ENCODE data around the gene SPRR5.

Gene SPRR5

DNA sequence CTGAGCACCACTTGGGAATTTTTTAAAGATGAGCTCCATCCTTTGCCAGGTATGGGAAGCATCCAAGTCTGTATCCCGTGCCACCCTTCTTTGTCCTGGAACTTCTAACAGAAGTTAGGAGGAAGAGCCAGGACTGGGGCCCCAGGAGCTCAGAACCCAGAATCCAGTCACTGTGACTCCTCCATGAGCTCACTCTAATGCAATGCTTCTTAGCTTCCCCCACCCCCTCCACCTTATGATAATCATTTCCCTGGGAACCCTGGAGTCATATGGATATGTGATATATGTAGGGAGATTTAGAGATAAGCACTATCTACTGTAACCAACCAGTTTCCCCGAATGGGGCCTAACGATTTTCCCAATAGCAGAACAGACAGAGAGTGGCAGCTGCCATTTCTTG, 758 bp upstream of the SPRR5 start:
- no peak for DNase-seq (ENCODE audit: low read depth)

DNA sequence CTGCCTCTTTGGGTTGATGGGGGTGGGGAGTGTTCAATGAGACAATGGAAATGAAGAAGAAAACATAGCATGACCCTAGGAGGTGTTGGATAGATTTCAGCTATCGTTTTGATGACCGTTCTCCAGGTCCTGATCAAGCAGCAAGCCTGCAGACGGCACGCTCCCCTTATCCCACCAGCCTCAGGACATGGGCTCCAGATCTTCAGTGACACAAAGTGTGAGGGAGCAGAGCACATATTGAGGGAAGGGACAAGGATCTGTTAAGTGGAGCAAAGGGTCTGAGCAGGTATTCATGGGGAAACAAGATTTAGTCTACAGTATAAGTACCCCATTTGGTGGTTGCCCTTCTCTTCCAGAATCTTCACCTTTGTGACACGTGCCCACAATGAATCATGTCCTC, 4.7 kb downstream of the SPRR5 start:
- DNase-seq (ENCODE audit: low read depth): no peak

DNA sequence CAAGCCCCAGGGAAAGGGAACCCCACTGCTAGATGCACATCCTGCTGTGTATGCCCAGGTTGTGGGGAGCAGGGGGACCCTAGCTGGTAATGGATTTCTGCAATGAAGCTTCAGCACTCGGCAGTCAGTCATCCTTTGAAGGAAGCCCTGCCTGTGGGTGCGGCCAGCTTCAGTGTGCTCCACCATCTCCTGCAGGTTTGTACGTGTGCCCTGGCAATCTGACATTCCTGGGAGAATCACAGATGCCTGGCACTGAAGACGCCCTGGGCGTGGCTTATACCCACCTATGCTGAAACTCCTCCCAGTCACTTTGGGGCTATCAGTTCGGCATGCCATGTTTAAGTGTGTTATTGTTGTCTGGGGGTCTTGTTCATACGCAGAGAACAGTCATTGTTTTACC, 6.8 kb downstream of the SPRR5 start:
- DNase-seq (ENCODE audit: low read depth): no peak

DNA sequence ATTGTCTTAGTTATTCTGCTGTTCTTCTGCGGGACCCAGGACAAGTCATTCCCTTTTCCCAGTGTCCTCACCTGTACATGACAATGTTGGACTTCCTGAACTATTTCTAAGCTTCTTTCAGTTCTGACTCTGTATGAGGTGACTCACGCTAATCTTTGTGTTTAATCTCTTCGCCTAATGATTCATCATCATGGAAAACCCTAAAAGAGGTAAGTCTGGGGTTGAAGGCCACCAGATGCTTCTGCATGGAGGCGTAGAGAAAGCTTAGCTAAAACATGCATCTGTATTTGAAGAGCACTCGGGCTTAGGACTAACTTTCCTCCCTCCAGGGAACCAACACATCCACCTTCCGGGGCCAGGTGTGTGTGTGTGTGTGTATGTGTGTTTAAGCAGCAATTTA, 7.4 kb downstream of the SPRR5 start:
- no peak for DNase-seq (ENCODE audit: low read depth)

DNA sequence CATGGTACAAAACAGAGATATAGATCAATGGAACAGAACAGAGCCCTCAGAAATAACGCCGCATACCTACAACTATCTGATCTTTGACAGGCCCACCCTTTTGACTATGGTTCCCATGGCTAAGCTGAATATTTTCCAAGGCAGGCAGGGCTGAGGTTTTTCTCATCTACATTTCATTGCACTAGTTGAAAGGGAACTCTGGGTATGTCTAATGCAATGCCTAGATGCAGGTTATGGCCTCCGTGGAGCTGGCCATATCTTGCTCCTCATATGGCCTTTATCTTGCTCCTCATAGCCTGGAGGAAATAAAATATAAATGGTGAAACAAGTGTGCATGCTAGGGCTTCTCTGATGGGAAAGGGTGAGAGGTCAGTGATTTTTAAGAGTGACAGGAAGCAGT, 10.6 kb downstream of the SPRR5 start:
- DNase-seq (ENCODE audit: low read depth): no peak

DNA sequence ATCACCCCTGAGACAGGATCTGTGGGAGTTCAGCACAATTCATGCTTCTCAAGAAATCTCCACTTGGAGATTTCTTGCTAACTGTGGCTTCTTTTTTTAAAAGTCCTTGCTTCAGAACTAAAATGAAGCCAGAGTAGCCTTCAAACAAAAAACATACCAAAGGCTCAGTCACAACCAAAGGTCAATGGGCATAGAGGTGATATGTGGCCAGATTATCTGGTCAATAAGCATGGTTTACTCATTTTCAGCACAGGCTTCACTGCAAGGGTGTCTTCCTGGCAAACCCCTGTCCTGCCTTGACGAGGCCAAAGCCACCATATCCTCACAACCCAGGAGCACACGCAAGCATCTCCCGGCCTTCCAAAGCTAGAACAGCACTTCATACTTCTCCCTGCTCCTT, 12.3 kb downstream of the SPRR5 start:
- DNase-seq (ENCODE audit: low read depth): no peak

DNA sequence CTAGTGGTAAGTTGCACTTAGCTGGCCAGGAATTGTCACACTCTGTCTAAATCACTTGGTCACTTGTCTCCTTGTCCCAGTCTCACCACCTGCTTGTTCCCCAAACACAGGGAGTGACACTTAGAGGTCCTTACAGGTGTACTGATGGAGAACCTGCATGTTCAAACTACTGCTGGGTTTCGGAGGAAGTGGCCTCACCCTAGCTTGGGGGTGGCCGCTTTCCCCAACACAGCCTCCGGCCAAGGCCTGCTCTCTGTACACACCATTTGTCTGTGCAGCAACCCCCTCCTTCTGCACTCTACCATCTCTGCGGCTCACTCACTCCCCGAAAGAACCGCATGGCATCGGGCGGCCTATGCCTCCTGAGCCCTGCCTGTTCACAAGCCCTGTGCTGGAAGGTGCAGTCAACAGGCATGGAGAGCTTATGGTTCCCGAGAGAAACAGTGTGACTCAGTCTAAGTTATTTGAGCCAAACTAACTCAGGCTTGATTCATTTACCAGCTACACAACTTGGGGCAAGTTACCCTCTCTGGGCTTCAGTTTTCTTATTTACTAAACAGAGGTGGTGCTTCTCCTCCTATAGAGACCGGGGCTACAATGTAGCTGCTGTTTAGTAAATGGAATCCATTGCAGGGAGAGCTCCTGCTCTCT, 12.9 kb downstream of the SPRR5 start:
- no peak for DNase-seq (ENCODE audit: low read depth)

DNA sequence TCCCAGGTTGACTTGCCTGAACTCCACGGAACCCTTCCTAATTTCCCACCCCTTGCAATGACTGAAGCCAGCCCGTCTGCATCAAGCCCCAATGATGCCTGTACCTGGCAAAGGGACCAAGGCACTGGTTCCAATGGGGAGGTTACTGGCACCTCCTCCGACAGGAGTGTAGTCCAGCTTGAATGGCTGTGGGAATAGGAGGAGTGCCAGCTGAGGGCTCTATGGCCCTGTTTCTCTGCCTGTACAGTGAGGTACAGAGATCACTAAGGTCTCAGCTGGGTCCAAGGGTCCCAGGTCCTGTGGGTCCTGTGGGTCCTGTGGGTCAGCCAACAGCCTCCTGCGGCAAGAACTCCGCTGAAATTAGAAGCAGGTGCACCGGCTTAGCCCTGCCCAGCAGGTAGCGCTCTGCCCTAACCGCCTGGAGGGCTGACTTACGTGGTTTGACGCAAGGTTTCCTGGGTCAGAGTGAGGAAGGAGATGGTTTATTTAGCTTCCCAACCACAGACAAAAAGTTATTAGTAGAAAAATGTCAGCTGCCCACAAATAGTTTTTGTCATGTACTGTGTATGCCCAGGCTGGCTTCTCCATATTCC, 13.5 kb downstream of the SPRR5 start:
- DNase-seq (ENCODE audit: low read depth): no peak

DNA sequence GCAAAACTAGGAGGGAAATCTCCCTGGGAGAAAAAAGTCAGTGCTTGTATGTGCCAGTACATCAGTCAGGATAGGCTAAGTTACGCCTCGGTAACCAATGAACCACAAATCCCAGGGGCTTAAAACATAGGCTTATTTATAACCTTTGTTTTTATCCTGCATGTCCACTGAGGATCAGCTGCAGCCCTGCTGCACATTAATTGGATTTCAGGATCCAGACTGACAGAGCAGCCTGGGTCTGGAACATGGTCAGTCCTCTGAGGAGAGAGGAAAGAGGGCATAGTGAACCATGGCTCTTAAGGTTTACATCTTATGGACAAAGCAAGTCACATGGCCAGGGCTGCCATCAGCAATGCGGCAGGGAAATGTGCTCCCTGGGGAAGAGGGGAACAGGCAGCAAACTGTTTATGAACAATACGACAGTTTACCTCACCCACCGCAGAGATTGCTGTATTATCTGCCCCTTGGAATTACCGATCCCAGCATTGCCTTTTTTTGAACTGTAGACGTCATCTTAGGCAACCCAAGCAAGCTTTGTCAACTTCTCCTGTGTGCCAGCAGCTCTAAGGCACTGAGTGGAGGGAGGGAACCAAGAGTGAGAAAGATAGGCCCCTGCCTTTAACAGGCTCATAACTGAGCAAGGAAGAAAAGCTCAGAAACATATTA, 14.4 kb downstream of the SPRR5 start:
- DNase-seq (ENCODE audit: low read depth): no peak

DNA sequence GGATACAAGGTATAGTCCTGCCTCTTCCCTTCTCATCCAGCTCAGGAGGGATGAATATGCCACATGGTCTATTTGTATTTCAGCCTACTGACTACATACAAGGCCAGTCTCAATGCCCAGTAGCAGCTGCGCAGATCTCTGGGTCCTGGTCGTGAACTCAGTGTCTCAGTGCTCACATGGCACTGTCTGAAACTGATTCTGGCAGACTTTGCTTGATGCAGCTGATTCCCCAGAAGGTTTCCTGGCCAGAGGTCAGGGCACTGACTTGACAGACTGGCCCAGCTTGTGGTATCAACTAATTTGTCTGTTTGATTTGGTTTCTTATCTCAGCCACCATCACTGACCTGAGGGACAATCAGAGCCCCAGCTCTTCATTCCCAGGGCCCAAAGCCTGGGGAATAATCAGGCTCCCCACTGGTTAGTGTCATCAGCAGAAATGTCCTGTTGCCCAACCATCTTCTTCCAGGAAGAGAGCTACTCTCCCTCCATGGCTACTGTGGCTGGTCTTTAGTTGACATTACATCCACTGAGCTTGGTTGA, 15.9 kb downstream of the SPRR5 start:
- DNase-seq (ENCODE audit: low read depth): no peak

DNA sequence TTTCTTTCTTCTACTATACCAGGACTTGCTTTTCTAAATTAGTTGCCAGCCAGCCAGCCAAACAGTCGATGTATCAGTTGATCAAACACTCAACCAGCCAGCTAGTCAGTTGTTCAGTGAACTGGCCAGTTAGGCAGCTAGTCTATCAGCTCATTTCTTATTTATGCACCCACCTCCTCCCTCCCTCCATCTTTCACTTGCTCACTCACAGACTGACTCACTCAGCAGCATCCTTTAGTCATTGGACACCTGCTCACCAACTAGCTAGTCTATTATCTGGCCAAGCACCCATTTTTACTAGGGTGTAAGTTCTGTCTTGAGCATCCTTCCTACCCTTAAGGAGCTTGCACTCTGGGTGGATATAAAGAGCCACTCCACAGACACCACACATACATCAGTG, 17.5 kb downstream of the SPRR5 start:
- DNase-seq (ENCODE audit: low read depth): no peak

DNA sequence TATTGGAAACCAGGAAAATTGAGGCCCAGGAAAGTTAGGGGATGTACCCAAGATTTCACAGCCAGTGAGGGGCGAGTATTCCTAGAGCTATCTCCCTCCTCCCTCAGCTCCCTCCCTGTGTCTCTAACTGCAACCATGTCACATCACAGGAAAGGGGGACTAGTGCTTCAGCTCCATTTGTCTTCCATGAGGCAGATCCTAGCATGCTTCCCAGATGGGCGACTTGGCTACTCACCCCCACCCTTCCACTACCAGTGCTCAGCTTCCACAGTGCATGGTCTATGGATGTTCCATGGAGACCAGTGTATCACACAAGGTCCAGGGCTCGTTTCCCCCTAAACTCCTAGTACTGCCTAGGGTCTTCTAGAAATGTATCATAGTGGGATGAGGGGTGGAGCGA, 18.8 kb downstream of the SPRR5 start:
- no peak for DNase-seq (ENCODE audit: low read depth)

DNA sequence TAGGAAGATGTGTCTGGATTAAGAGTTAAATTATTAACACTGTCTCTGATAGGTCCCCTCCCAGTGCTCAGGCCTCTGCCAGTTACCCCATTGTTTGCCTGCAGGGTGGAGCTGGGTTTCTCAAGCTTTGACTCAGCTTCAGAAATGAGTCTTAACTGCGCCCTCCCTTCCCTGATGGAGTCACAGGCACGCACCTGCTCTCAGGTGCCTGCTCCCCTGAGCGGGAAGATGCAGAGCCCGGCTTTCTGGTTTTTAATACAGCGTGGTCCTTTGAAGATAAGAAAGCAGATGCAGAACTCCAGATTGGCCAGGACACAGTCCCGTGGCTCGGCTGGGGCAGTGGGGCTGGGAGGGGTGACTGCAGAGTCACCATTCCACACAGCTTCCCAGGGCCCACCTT, 20.2 kb downstream of the SPRR5 start:
- no peak for DNase-seq (ENCODE audit: low read depth)

DNA sequence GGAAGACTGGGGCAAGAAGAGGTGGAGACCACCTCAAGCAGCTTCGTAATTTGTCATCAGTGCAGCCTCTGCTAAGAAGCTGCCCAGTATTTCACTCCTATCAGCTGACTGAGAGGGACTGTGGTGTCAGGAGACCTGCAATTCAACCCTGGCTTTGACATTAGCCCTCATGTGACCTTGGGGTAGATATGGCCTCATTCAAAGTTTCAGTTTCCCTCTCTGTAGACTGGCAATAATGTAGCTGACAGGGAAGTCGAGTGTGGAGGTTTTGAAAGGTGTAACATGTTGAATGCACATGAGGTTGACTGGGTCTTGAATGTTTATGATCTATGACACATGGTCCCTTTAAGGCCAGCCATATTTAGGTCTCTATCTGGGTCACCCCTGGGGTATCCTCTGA, 21.2 kb downstream of the SPRR5 start:
- DNase-seq (ENCODE audit: low read depth): no peak

DNA sequence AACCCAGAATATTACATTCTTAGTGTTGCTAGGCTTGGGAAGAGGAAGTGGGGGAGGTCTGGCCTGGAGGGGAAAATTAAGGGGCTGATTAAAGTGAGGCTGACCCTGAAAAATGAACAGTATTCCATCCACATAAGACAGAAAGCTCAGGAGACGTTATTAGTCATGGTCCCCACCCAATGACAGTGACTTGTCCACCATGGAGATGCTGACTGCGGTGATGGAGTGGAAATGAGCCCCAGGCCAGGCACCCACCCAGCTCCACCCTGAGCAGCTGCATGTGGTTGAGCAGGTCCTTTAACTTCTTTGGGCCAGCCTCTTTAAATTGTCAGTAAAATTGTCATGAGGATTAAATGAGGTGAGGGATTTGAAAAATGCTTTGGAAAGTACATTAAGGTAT, 22.0 kb downstream of the SPRR5 start:
- DNase-seq (ENCODE audit: low read depth): no peak

DNA sequence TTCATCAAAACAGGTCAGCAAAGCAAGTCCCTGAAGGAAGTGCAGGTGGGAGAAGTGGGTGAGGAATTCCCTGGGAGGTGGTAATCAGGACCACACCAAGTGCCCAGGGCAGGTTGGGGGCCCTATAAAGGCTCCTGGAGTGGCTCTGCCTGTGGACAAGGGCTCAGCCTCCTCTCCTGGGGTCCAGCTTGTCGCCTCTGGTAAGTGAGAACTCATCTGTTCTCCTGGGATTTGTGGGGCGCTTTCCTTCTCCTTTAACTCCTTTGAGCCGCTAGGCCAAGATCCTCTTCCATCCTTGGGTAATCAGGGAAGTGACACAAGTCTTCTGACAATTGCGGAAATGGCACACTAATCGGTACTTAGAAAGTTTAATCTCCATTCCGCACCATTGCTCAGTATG, 23.5 kb downstream of the SPRR5 start, which contains the start of gene SPRR4:
Gene SPRR4, plus strand, starts transcription at position 154 of the 400 bp plus-strand sequence. CDS start 1,243 bp downstream, outside the sequence.
- DNase-seq (ENCODE audit: low read depth): no peak

DNA sequence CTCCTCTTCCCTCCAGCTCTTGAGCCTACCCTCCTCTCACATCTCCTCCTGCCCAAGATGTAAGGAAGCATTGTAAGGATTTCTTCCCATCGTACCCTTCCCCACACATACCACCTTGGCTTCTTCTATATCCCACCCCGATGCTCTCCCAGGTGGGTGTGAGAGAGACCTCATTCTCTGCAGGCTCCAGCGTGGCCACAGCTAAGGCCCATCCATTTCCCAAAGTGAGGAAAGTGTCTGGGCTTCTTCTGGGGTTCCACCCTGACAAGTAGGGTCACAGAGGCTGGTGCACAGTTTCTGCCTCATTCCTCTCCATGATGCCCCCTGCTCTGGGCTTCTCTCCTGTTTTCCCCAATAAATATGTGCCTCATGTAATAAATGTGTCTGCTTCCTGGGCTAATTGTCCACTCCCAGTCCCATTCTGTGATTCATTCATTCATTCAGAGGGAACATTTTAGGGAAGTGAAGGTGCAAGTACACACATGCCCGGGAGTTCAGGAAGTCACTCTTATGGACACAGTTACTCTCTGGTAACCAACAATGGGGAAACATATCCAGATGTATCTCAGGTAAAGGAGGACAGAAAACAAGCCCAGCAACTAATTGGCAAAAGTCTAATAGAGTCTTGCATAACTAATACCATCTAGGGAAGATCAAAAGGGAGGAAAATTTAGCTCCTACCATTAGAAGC, 25.3 kb downstream of the SPRR5 start:
- DNase-seq (ENCODE audit: low read depth): no peak

DNA sequence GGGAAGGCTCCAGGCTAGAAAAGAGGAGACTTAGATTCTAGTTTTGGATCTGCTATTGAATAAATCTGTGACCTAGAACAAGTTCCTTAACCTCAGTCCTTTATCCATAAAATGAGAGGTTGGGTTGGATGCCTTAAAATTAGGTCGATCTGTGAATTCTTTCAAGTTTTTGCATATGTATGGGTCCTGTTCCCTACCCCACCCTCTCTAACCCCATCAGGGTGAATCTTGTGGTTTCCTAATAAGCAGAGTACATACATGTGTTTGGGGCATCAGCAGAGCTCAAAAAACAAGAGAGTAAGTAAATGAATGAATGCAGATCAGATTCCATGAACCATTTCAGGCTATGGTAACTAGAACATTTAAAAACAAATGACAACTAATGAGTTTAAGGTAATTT, 29.7 kb downstream of the SPRR5 start:
- DNase-seq (ENCODE audit: low read depth): no peak

DNA sequence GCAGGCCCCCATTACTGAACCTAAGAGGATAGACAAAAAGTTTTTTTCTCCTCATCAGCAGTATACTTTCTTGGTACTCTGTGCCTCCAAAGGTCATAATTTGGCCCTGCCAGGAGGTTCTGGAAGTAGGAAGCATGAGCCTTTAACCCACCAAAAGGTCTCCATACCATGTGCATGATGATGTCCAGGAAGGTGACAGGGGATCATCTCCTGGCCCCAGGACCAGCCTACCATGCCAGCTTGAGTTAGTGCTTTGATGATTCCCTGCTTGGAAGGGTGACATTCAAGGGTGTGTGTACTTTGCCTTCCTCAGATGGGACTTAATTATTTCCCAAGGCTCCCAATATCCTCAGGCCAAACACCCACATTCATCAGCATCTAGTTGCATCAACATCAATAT, 30.6 kb downstream of the SPRR5 start:
- no peak for DNase-seq (ENCODE audit: low read depth)

DNA sequence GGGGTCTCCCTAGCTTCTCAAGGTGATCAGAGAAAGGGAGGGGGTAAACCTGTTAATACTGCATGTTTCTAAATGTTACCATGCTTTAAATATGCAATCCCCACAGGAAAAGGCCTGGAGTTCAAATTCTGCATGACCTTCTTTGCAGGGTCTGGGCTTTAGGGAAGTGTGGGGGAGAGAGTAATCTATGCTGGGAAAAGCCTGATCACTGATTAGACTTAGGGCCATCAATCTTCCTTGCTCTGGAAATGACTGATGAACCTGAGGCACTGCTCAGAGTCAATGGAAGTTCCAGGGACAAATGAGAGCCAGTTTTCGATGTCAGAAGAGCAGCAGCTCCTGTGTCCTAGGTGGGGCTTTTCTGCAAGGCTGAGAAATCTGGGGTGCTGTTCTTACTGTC, 33.7 kb downstream of the SPRR5 start:
- no peak for DNase-seq (ENCODE audit: low read depth)

DNA sequence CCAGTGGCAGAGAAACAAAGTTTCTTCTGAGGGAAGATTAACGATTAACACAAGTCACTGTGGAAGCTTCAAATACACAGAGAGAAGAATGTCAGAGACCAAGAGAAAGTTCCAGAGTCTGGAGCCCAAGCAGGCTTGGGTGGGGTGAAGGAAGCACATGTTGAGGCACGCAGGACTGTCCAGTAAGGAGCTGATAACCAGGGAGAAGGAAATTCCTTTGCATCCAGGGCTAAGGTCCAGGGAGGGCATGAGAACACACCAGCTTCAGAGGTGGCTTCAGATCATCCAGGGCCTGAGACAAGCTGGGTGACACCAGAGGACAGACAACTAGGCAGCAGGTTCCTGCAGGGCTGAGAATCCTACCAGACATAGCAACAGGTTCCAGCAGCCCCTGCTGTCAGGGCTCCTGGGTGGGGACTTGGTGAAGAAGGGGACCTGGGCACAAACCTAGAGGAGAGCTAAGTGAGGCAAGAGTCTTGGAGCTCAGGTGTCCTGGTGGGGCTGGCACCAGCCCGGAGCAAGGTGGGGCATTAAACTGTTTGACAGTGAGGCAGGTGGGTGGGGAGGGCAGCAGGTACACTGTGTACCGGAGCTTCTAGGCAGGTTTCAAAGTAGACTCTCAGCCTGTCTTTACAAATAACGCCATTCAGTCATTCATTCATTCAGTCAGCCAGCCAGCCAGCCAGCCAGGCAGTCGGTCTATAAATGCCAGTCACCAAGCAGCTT, 34.3 kb downstream of the SPRR5 start:
- DNase-seq (ENCODE audit: low read depth): no peak

DNA sequence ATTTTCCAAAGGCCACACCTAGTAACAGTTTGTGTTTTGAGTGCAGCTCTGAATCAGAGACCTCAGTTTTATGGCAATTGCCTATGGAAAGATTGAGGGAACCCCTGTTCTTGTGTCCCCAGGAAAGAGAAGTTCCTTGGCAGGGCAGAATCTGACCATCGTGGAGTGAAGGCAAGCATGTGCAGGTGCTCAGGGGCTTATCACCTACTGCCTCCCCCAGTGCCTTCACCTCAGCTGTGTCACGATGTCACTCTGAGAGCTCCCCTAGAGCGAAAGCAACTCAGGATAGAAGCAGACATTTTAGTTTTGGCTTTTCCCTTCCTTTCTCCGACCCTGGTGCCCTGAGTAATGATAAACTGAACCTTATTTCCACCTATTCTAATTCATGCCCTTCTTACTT, 35.1 kb downstream of the SPRR5 start:
- no peak for DNase-seq (ENCODE audit: low read depth)
